OCI-LY1 (cell line): Measurements from ENCODE around the gene MACROD2.

Source experiments
- H2AFZ ChIP-seq: fragments of 200-600 bp; sonication (generic), shearing (Covaris generic); 2 replicates; pipeline ENCODE4 v1.6.0; 2014; ENCODE audit warnings: antibody characterized with exemption, mild to moderate bottlenecking, low read length
- H3F3A ChIP-seq: fragments of 200-600 bp; sonication (generic), shearing (Covaris generic); 2 replicates; pipeline ENCODE4 v1.6.0; 2014; ENCODE audit warnings: mild to moderate bottlenecking, antibody characterized with exemption, low read length, moderate library complexity; ENCODE audit not compliant: insufficient read depth
- H3K27ac ChIP-seq: fragments of 200-600 bp; sonication (generic); 2 replicates; pipeline ENCODE4 v1.5.1; 2014; ENCODE audit warnings: low read length, mixed run types, mild to moderate bottlenecking, low read depth; ENCODE audit not compliant: poor library complexity, severe bottlenecking
- H3K27me3 ChIP-seq: fragments of 200-600 bp; sonication (generic); 2 replicates; pipeline ENCODE4 v1.6.0; 2014; ENCODE audit warnings: antibody characterized with exemption, mild to moderate bottlenecking, low read length, moderate library complexity; ENCODE audit not compliant: insufficient read depth
- H3K36me3 ChIP-seq: fragments of 200-600 bp; sonication (generic); 2 replicates; pipeline ENCODE4 v1.6.1; 2014; ENCODE audit warnings: mild to moderate bottlenecking, antibody characterized with exemption, low read length, moderate library complexity, mixed read lengths; ENCODE audit not compliant: insufficient read depth
- H3K4me1 ChIP-seq: fragments of 200-600 bp; sonication (generic); 2 replicates; pipeline ENCODE4 v1.5.1; 2014; ENCODE audit warnings: mild to moderate bottlenecking, low read length, moderate library complexity; ENCODE audit not compliant: insufficient read depth, severe bottlenecking
- H3K4me2 ChIP-seq: fragments of 200-600 bp; sonication (generic), shearing (Covaris generic); 2 replicates; pipeline ENCODE4 v1.6.1; 2014; ENCODE audit warnings: low read length
- H3K4me3 ChIP-seq: fragments of 200-600 bp; sonication (generic); 2 replicates; pipeline ENCODE4 v1.5.1; 2014; ENCODE audit warnings: low read length, low read depth, mild to moderate bottlenecking, mixed read lengths; ENCODE audit not compliant: poor library complexity, severe bottlenecking
- H3K79me2 ChIP-seq: fragments of 200-600 bp; shearing (Covaris generic); 2 replicates; pipeline ENCODE4 v1.6.1; 2016; ENCODE audit warnings: mixed run types, low read length, mixed read lengths; ENCODE audit not compliant: insufficient read depth
- H3K9ac ChIP-seq: fragments of 200-600 bp; sonication (generic), shearing (Covaris generic); 2 replicates; pipeline ENCODE4 v1.6.1; 2014; ENCODE audit warnings: mild to moderate bottlenecking, low read length, mixed read lengths
- H3K9me2 ChIP-seq: fragments of 200-600 bp; sonication (generic), shearing (Covaris generic); 2 replicates; pipeline ENCODE4 v1.6.1; 2014; ENCODE audit warnings: low read depth, mild to moderate bottlenecking, low read length, mixed read lengths
- H3K9me3 ChIP-seq: fragments of 200-600 bp; shearing (Covaris generic); 2 replicates; pipeline ENCODE4 v1.6.1; 2014; ENCODE audit warnings: low read length, mixed read lengths
- H4K20me1 ChIP-seq: fragments of 200-600 bp; sonication (generic), shearing (Covaris generic); 2 replicates; pipeline ENCODE4 v1.6.0; 2016; ENCODE audit warnings: mild to moderate bottlenecking, low read length; ENCODE audit not compliant: insufficient read depth
- EZH2 ChIP-seq: fragments of 200-600 bp; sonication (generic), shearing (Covaris generic); IDR thresholded peaks from 2 replicates; pipeline ENCODE4 v1.8.0; 2017; ENCODE audit warnings: borderline replicate concordance, mixed run types, mild to moderate bottlenecking, antibody characterized with exemption, low read length, moderate library complexity, mixed read lengths
- TF ChIP-seq, protein P1 (sequence below): fragments of 200-600 bp; sonication (generic), shearing (Covaris generic); IDR thresholded peaks from 2 replicates; pipeline ENCODE4 v1.5.1; 2017; ENCODE audit warnings: mild to moderate bottlenecking, antibody characterized with exemption, low read length, moderate library complexity, mixed read lengths

MACROD2 gene

DNA sequence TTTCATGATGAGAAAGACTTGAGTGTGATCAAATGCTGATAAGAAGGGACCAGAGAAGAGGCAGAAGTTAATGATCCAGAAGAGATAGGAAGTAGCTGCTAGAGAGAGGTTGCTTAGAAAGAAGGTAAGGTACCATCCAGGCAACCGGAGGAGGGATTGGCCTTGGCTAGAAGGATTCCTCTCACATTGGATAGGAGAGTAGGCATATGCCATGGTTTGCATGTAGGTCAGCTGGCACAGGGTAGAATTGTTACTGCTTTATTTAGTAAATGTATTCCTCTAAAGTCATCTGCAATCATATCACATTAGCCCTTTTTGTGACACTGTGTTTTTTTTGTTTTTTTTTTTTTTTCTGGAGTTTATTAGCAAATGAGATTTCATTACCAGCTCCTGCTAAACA lies 923.0 kb downstream of the MACROD2 start:
- Histone ChIP-seq H3K4me1 (no peaks in the 10 kb centered on the region), H4K20me1 (no peaks in the 10 kb centered on the region), H3K27ac (no peak overlapping the region), H2AFZ (no peak overlapping the region), H3K9me2 (no peaks in the 10 kb centered on the region), H3K4me3 (no peak overlapping the region), H3F3A (no peaks in the 10 kb centered on the region), H3K36me3 (no peaks in the 10 kb centered on the region), H3K79me2 (no peaks in the 10 kb centered on the region), H3K9me3 (no peaks in the 10 kb centered on the region), H3K4me2 (no peak overlapping the region), H3K27me3 (no peaks in the 10 kb centered on the region), H3K9ac (no peak overlapping the region)
- TF ChIP-seq, protein P1, sequence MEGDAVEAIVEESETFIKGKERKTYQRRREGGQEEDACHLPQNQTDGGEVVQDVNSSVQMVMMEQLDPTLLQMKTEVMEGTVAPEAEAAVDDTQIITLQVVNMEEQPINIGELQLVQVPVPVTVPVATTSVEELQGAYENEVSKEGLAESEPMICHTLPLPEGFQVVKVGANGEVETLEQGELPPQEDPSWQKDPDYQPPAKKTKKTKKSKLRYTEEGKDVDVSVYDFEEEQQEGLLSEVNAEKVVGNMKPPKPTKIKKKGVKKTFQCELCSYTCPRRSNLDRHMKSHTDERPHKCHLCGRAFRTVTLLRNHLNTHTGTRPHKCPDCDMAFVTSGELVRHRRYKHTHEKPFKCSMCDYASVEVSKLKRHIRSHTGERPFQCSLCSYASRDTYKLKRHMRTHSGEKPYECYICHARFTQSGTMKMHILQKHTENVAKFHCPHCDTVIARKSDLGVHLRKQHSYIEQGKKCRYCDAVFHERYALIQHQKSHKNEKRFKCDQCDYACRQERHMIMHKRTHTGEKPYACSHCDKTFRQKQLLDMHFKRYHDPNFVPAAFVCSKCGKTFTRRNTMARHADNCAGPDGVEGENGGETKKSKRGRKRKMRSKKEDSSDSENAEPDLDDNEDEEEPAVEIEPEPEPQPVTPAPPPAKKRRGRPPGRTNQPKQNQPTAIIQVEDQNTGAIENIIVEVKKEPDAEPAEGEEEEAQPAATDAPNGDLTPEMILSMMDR = no peak
- no peak for TF ChIP-seq EZH2

DNA sequence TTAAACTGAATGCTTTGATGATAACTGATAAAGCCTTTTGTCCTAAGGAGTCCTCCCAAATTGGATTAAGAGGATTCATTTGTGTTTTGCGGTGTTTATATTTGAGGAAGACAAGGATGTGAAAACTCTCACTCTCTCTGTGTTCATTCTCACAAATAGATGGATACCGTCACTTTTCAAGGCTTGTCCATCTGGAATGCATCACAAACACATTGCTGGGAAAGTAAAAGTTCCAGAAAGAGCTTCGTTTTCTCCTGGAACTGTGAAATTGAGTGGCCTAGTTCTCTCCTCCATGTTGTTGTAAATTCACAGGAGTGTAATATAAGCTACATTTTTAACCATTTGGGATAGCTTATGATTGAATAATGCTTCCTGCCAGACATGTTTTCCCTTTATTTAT lies 923.7 kb downstream of the MACROD2 start:
- TF ChIP-seq, protein P1 = no peak
- TF ChIP-seq EZH2 = no peak
- H3K9me2 ChIP-seq = no peaks in the 10 kb centered on the region
- H3K9me3 ChIP-seq = no peaks in the 10 kb centered on the region
- H3K9ac ChIP-seq = no peak overlapping the region
- no peaks in the 10 kb centered on the region for H3K27me3 ChIP-seq
- H3K79me2 ChIP-seq = no peaks in the 10 kb centered on the region
- H3K4me1 ChIP-seq = no peaks in the 10 kb centered on the region
- H3K4me3 ChIP-seq = no peak overlapping the region
- H4K20me1 ChIP-seq = no peaks in the 10 kb centered on the region
- H3K27ac ChIP-seq = no peak overlapping the region
- no peaks in the 10 kb centered on the region for H3K36me3 ChIP-seq
- no peaks in the 10 kb centered on the region for H3F3A ChIP-seq
- no peak overlapping the region for H3K4me2 ChIP-seq
- H2AFZ ChIP-seq = no peak overlapping the region

DNA sequence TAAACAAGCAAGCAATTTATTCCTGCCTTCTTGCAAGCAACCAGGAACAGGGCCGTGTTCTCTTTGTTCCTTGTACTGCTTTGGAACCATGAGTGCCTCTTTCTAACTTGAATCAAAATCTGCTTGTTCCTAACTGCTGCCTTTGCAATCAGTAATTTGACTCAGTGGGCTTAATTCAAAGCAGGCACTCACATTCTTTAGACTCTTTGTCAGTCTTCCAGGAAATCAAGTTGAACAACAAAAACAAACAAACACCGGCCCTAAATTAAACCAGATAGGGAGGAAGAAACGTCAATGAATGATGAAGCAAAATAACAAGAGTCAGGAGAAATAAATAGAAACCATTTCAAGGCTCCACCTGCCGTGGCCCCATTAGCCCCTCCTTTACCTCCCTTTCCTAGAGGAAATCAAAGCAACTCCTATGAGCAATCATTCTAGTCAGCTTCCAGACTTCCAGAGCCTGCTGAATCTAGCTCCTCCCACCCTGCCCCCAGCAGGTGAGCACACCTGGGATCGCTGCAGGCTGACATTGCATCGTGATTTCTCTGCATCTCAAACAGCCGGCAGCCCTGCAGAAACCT lies 924.3 kb downstream of the MACROD2 start:
- no peak overlapping the region for H3K4me3 ChIP-seq
- H3K9me2 ChIP-seq = no peaks in the 10 kb centered on the region
- TF ChIP-seq, protein P1 = no peak
- TF ChIP-seq EZH2 = no peak
- no peaks in the 10 kb centered on the region for H3F3A ChIP-seq
- H3K27ac ChIP-seq = no peak overlapping the region
- no peaks in the 10 kb centered on the region for H4K20me1 ChIP-seq
- no peak overlapping the region for H2AFZ ChIP-seq
- no peaks in the 10 kb centered on the region for H3K4me1 ChIP-seq
- H3K36me3 ChIP-seq = no peaks in the 10 kb centered on the region
- no peaks in the 10 kb centered on the region for H3K27me3 ChIP-seq
- H3K9ac ChIP-seq = no peak overlapping the region
- H3K4me2 ChIP-seq = no peak overlapping the region
- no peaks in the 10 kb centered on the region for H3K79me2 ChIP-seq
- H3K9me3 ChIP-seq = no peaks in the 10 kb centered on the region
